ENCODE data around the gene CNNM4.

The CNNM4 gene

GRCh38 chr2:96861074-96861473 is 100.4 kb downstream of the CNNM4 start:
- no peak for DNase-seq

Data from NCI-H69 (cell line).